HG03520 (cell line): ENCODE measurements around the gene SP8.

Experiments
- ATAC-seq: cut with Tn5 transposase; IDR thresholded peaks from one replicate; pipeline ENCODE4 v1.9.1; 2021; ENCODE audit warnings: mild to moderate bottlenecking, moderate library complexity; ENCODE audit not compliant: unreplicated experiment

SP8 gene

GRCh38 chr7:20795361-20795760 is 8.7 kb upstream of the SP8 start:
- no peak for ATAC-seq

- no peak for ATAC-seq
These were observed 8.0 kb upstream of the SP8 start for GRCh38 chr7:20794676-20795075.

- no peak for ATAC-seq
These were observed 7.2 kb upstream of the SP8 start for GRCh38 chr7:20793694-20794394.

GRCh38 chr7:20793248-20793647 is 6.6 kb upstream of the SP8 start:
- ATAC-seq, result no peak

GRCh38 chr7:20791538-20792434 is 5.1 kb upstream of the SP8 start:
- no peak for ATAC-seq

GRCh38 chr7:20790375-20790774 is 3.7 kb upstream of the SP8 start:
- ATAC-seq, result no peak

GRCh38 chr7:20788420-20788990 is 1.8 kb upstream of the SP8 start:
- no peak for ATAC-seq

- ATAC-seq, result no peak
These were observed 1.2 kb upstream of the SP8 start for GRCh38 chr7:20787660-20788419.

GRCh38 chr7:20786421-20786778 is 286 bp downstream of the SP8 start:
- no peak for ATAC-seq

- ATAC-seq, result no peak
These were observed 655 bp downstream of the SP8 start for GRCh38 chr7:20786049-20786412.

- no peak for ATAC-seq
These were observed 1.3 kb downstream of the SP8 start for GRCh38 chr7:20785157-20786048.

GRCh38 chr7:20784388-20785156 is 2.1 kb downstream of the SP8 start:
- ATAC-seq, result no peak

GRCh38 chr7:20783700-20784387 is 2.8 kb downstream of the SP8 start:
- ATAC-seq, result no peak

GRCh38 chr7:20783125-20783699 is 3.5 kb downstream of the SP8 start:
- no peak for ATAC-seq

- no peak for ATAC-seq
These were observed 7.6 kb downstream of the SP8 start for GRCh38 chr7:20779041-20779440.

- ATAC-seq, result no peak
These were observed 8.5 kb downstream of the SP8 start for GRCh38 chr7:20778063-20778721.

GRCh38 chr7:20777377-20778062 is 9.2 kb downstream of the SP8 start:
- ATAC-seq, result no peak

- no peak for ATAC-seq
These were observed 9.7 kb downstream of the SP8 start for GRCh38 chr7:20776942-20777341.
